Testis (tissue), 2 donors: ENCODE results near the gene LSM11.

Experiments
- POLR2A ChIP-seq: fragments of 450-650 bp; IDR thresholded peaks from one replicate; pipeline ENCODE4 v1.6.1; 2017; ENCODE audit warnings: antibody characterized with exemption, mild to moderate bottlenecking, moderate library complexity
- TF ChIP-seq, protein P1 (sequence below), 3 experiments: fragments of 450-650 bp in 2 of 3; fragments of 200-600 bp in 1 of 3; sonication (generic) in 1 of 3; IDR thresholded peaks; one replicate each; pipeline ENCODE4 v1.5.1; 2016 to 2019; ENCODE audit warnings: antibody characterized with exemption in 3 of 3, mild to moderate bottlenecking in 2 of 3, moderate library complexity in 1 of 3

DNA sequence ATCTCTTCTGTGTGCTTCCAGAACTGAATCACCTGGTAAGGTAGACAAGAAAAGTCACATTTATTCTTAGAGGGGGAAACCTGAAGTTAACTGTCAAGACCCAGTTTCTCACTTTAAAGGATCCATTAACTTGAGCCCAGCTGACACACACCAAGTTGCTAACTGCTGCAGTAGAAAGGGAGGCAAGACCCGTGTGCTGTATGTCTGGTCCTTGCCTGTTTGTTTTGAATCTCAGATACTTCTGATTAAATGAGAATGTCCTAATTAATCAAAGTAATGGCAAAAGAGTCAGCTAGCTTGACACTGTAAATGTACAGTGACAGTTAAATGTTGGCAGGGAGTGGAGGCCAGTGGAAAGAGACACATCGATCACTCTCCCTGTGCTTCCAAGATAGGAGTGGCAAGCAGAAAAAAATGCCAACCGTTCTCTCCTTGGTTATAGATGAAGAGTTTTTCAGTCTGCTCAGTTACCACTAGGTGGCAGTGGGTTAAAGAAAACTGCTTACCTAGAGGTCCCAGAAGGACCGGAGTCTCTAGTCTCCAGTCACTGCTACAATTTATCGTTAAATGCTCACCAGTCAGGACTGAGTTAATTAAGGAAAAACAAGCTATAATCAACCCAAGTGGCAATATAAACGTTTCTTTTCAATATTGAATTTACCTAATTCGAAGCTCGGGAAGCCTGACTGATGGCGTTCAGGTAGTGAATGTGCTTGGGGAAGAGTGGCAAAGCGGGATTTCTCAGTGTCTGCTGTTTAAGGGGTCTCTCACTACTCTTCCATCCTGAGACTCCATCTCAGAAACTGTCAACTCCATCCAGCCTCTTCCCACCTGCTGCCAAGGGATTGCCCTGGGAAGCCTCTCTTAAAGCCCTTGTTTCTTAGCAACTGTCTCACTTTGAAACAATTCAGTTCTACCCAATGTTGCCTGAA lies 18.4 kb downstream of the LSM11 start:
- no peak for TF ChIP-seq POLR2A
- TF ChIP-seq, protein P1, sequence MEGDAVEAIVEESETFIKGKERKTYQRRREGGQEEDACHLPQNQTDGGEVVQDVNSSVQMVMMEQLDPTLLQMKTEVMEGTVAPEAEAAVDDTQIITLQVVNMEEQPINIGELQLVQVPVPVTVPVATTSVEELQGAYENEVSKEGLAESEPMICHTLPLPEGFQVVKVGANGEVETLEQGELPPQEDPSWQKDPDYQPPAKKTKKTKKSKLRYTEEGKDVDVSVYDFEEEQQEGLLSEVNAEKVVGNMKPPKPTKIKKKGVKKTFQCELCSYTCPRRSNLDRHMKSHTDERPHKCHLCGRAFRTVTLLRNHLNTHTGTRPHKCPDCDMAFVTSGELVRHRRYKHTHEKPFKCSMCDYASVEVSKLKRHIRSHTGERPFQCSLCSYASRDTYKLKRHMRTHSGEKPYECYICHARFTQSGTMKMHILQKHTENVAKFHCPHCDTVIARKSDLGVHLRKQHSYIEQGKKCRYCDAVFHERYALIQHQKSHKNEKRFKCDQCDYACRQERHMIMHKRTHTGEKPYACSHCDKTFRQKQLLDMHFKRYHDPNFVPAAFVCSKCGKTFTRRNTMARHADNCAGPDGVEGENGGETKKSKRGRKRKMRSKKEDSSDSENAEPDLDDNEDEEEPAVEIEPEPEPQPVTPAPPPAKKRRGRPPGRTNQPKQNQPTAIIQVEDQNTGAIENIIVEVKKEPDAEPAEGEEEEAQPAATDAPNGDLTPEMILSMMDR (IDR thresholded peaks at IDR 0.05): peak; percentile 47 to 85 (median 72)
